ENCODE results near the gene ZKSCAN7. TPM values are rescaled to one million over a fixed set of nuclear protein-coding genes. Genes with fewer than 3 reads are reported as not detected.
"Not testable (repeated sequence)": the region's sequence is repeated elsewhere in the genome, so short reads cannot be mapped to it uniquely, and the experiment has no call there.

ZKSCAN7 gene
- total RNA-seq, 1 experiment from 2014 or later: 6.6 TPM

- H3K9me3 ChIP-seq (replicated peaks): no peaks in the 10 kb centered on the region
- H3K36me3 ChIP-seq: no peaks in the 10 kb centered on the region
- no peak for DNase-seq
- no peak overlapping the region for H3K27ac ChIP-seq
- H3K4me1 ChIP-seq: no peaks in the 10 kb centered on the region
- H3K4me3 ChIP-seq: no peak overlapping the region
- H3K27me3 ChIP-seq: no peaks in the 10 kb centered on the region
Observed at GRCh38 chr3:44535364-44535763, 19.6 kb upstream of the ZKSCAN7 start.

- not testable (repeated sequence) for H3K27ac ChIP-seq; H3K4me1 ChIP-seq; H3K27me3 ChIP-seq; H3K36me3 ChIP-seq; H3K9me3 ChIP-seq (replicated peaks); H3K4me3 ChIP-seq; DNase-seq
Observed at GRCh38 chr3:44544811-44545210, 10.2 kb upstream of the ZKSCAN7 start.

- Histone ChIP-seq H3K9me3 (replicated peaks) (0 out of 2 replicates have a peak, but pooled peaks cover under 1% of the 10 kb centered on the region), H3K27me3 (no peaks in the 10 kb centered on the region), H3K36me3 (peaks cover 13% of the 10 kb centered on the region), H3K27ac (peak overlapping the region; percentile 61), H3K4me3 (peak overlapping the region; percentile 86), H3K4me1 (0 out of 2 replicates have a peak, but pooled peaks cover 3% of the 10 kb centered on the region)
- DNase-seq: peak in 1 of 2 experiments; percentile 5
Observed at GRCh38 chr3:44555723-44556122, 730 bp downstream of the ZKSCAN7 start.

GRCh38 chr3:44557074-44557473 is 2.1 kb downstream of the ZKSCAN7 start:
- H3K27ac ChIP-seq: no peak overlapping the region
- no peak for DNase-seq
- 0 out of 2 replicates have a peak, but pooled peaks cover 3% of the 10 kb centered on the region for H3K9me3 ChIP-seq (replicated peaks)
- peaks cover 19% of the 10 kb centered on the region for H3K36me3 ChIP-seq
- no peak overlapping the region for H3K4me3 ChIP-seq
- no peaks in the 10 kb centered on the region for H3K27me3 ChIP-seq
- H3K4me1 ChIP-seq: 0 out of 2 replicates have a peak, but pooled peaks cover 3% of the 10 kb centered on the region

GRCh38 chr3:44561076-44561475 is 6.1 kb downstream of the ZKSCAN7 start:
- H3K9me3 ChIP-seq (replicated peaks): 0 out of 2 replicates have a peak, but pooled peaks cover 3% of the 10 kb centered on the region
- H3K4me1 ChIP-seq: no peaks in the 10 kb centered on the region
- H3K4me3 ChIP-seq: no peak overlapping the region
- no peaks in the 10 kb centered on the region for H3K27me3 ChIP-seq
- no peak for DNase-seq
- peaks cover 19% of the 10 kb centered on the region for H3K36me3 ChIP-seq
- H3K27ac ChIP-seq: no peak overlapping the region

GRCh38 chr3:44562147-44562546 is 7.2 kb downstream of the ZKSCAN7 start:
- H3K27me3 ChIP-seq: no peaks in the 10 kb centered on the region
- H3K36me3 ChIP-seq: peaks cover 19% of the 10 kb centered on the region
- H3K4me1 ChIP-seq: no peaks in the 10 kb centered on the region
- no peak overlapping the region for H3K27ac ChIP-seq
- DNase-seq: no peak
- no peak overlapping the region for H3K4me3 ChIP-seq
- H3K9me3 ChIP-seq (replicated peaks): 0 out of 2 replicates have a peak, but pooled peaks cover 3% of the 10 kb centered on the region

- Histone ChIP-seq H3K4me3 (no peak overlapping the region), H3K9me3 (replicated peaks) (peaks cover 16% of the 10 kb centered on the region; the same call in 1 of the 2 replicates), H3K27ac (no peak overlapping the region), H3K27me3 (no peaks in the 10 kb centered on the region), H3K36me3 (peaks cover 22% of the 10 kb centered on the region), H3K4me1 (no peaks in the 10 kb centered on the region)
- no peak for DNase-seq
Observed at GRCh38 chr3:44568561-44568960, 13.6 kb downstream of the ZKSCAN7 start.

- no peak for DNase-seq
- Histone ChIP-seq H3K27me3 (no peaks in the 10 kb centered on the region), H3K27ac (no peak overlapping the region), H3K4me1 (no peaks in the 10 kb centered on the region), H3K9me3 (replicated peaks) (peaks cover 16% of the 10 kb centered on the region; the same call in 1 of the 2 replicates), H3K36me3 (peaks cover 22% of the 10 kb centered on the region), H3K4me3 (no peak overlapping the region)
Observed at GRCh38 chr3:44571024-44571423, 16.0 kb downstream of the ZKSCAN7 start.

- Histone ChIP-seq H3K27me3 (no peaks in the 10 kb centered on the region), H3K36me3 (peaks cover 5% of the 10 kb centered on the region; the same call in 1 of the 2 replicates), H3K4me1 (no peaks in the 10 kb centered on the region), H3K9me3 (replicated peaks) (peaks cover 6% of the 10 kb centered on the region; the same call in 1 of the 2 replicates), H3K4me3 (no peak overlapping the region), H3K27ac (no peak overlapping the region)
- DNase-seq: no peak
Observed at GRCh38 chr3:44576613-44577012, 21.6 kb downstream of the ZKSCAN7 start.

- not testable (repeated sequence) for H3K4me1 ChIP-seq; DNase-seq; H3K27ac ChIP-seq; H3K36me3 ChIP-seq; H3K4me3 ChIP-seq; H3K9me3 ChIP-seq (replicated peaks); H3K27me3 ChIP-seq
Observed at GRCh38 chr3:44577354-44577952, 22.5 kb downstream of the ZKSCAN7 start.

GRCh38 chr3:44578316-44578715 is 23.3 kb downstream of the ZKSCAN7 start:
- not testable (repeated sequence) for H3K27ac ChIP-seq; H3K27me3 ChIP-seq; DNase-seq; H3K36me3 ChIP-seq; H3K9me3 ChIP-seq (replicated peaks); H3K4me1 ChIP-seq; H3K4me3 ChIP-seq

- H3K9me3 ChIP-seq (replicated peaks); H3K36me3 ChIP-seq; DNase-seq; H3K4me1 ChIP-seq; H3K27me3 ChIP-seq; H3K27ac ChIP-seq; H3K4me3 ChIP-seq: not testable (repeated sequence)
Observed at GRCh38 chr3:44578924-44579515, 24.0 kb downstream of the ZKSCAN7 start.

- not testable (repeated sequence) for H3K36me3 ChIP-seq; H3K4me3 ChIP-seq; H3K4me1 ChIP-seq; H3K27me3 ChIP-seq; DNase-seq; H3K9me3 ChIP-seq (replicated peaks); H3K27ac ChIP-seq
Observed at GRCh38 chr3:44579749-44580148, 24.8 kb downstream of the ZKSCAN7 start.

GRCh38 chr3:44580971-44581370 is 26.0 kb downstream of the ZKSCAN7 start:
- not testable (repeated sequence) for H3K27me3 ChIP-seq; H3K4me1 ChIP-seq; H3K9me3 ChIP-seq (replicated peaks); H3K4me3 ChIP-seq; DNase-seq; H3K36me3 ChIP-seq; H3K27ac ChIP-seq

- Histone ChIP-seq H3K27ac (peak within 1 kb of the TSS; percentile 75), H3K4me1 (no peaks in the 10 kb centered on the region), H3K27me3 (no peaks in the 10 kb centered on the region), H3K9me3 (replicated peaks) (no peaks in the 10 kb centered on the region), H3K4me3 (peak within 1 kb of the TSS; percentile 70), H3K36me3 (peaks cover 27% of the 10 kb centered on the region)
- peak; percentile 88 to 92 for DNase-seq
Observed at GRCh38 chr3:44584646-44585501, 29.9 kb downstream of the ZKSCAN7 start, which contains the start of gene ZNF660. Gene ZNF660, plus strand, starts transcription at chr3:44584964. Its CDS starts 9,230 bp downstream, at chr3:44594194.

All from SJCRH30 (cell line).